ENCODE results near the gene MOB2. TPM values are rescaled to one million over a fixed set of nuclear protein-coding genes. Genes with fewer than 3 reads are reported as not detected.
"Not testable (repeated sequence)": the region's sequence is repeated elsewhere in the genome, so short reads cannot be mapped to it uniquely, and the experiment has no call there.

The MOB2 gene
- total and polyA plus RNA-seq, 9 of the 15 experiments (the other 6 are each of a cell fraction or from before 2014, with no cell fraction given) = 0.17 to 36.8 (median 19.2) TPM

- intact Hi-C loops (cut with micrococcal nuclease) = no loop called here
- no peaks in the 10 kb centered on the region for H3K36me3 ChIP-seq (ENCODE audit: control insufficient read depth, insufficient read depth, low read length)
- TF ChIP-seq SMAD4 (CRISPR knock-in tag; conservative IDR thresholded peaks at IDR 0.05) = no peak
- TF ChIP-seq JUNB (CRISPR knock-in tag; conservative IDR thresholded peaks at IDR 0.05) = no peak
- no peak for TF ChIP-seq E2F3 (CRISPR knock-in tag; IDR thresholded peaks at IDR 0.05)
- H3K79me2 ChIP-seq (ENCODE audit: control insufficient read depth, insufficient read depth, low read length) = no peaks in the 10 kb centered on the region
- no TSS peak for BruUV-seq (replicated peaks)
- H3K27ac ChIP-seq (ENCODE audit: extremely low read depth, low read depth, low read length) = no peak overlapping the region
- no peaks in the 10 kb centered on the region for H3K27me3 ChIP-seq (ENCODE audit: control insufficient read depth in 2 of 2, insufficient read depth in 2 of 2, low read length in 2 of 2)
- DNase-seq (ENCODE audit: extremely low read depth in 1 of 4, low spot score in 3 of 4) (no peak), ATAC-seq (no peak), FAIRE-seq (no peak)
- no peaks in the 10 kb centered on the region for H3K4me1 ChIP-seq (replicated peaks in 1 of 2; ENCODE audit: control insufficient read depth in 2 of 2, insufficient read depth in 2 of 2, low read length in 2 of 2)
- ChIA-PET POLR2A (no interaction called here), CTCF (ENCODE audit: low intra/inter-chr PET ratio) (no interaction called here)
- H4K20me1 ChIP-seq (replicated peaks; ENCODE audit: control insufficient read depth, insufficient read depth, low read length) = no peaks in the 10 kb centered on the region
- no peaks in the 10 kb centered on the region for H3K9me1 ChIP-seq (ENCODE audit: control insufficient read depth, insufficient read depth, low read length)
- 1% methylated on average over 17 of the region's 22 CpGs for WGBS (ENCODE audit: insufficient coverage, low coverage, missing lambda C conversion rate)
- H3K4me3 ChIP-seq = no peak overlapping the region
- no peaks in the 10 kb centered on the region for H3K9me3 ChIP-seq (replicated peaks; ENCODE audit: control insufficient read depth, insufficient read depth, low read depth, low read length)
- in situ Hi-C loops (cut with MboI) = no loop called here
- no peak overlapping the region for H3K4me2 ChIP-seq (ENCODE audit: insufficient read depth, low read length)
- H2AFZ ChIP-seq (ENCODE audit: low read depth, low read length) = no peak overlapping the region
- no peak overlapping the region; a peak in 1 of 4 replicates for H3K9ac ChIP-seq (ENCODE audit: insufficient read depth in 1 of 2, low read depth in 2 of 2, low read length in 2 of 2)
Observed at GRCh38 chr11:1425006-1425405, 61.6 kb downstream of the MOB2 start.

GRCh38 chr11:1423406-1423805, 63.2 kb downstream of the MOB2 start:
- FAIRE-seq; H3K27ac ChIP-seq (ENCODE audit: extremely low read depth, low read depth, low read length); H3K4me2 ChIP-seq (ENCODE audit: insufficient read depth, low read length); H3K9me3 ChIP-seq (replicated peaks; ENCODE audit: control insufficient read depth, insufficient read depth, low read depth, low read length); intact Hi-C loops (cut with micrococcal nuclease); H3K4me3 ChIP-seq; H3K79me2 ChIP-seq (ENCODE audit: control insufficient read depth, insufficient read depth, low read length); BruUV-seq (replicated peaks); H3K27me3 ChIP-seq (ENCODE audit: control insufficient read depth in 2 of 2, insufficient read depth in 2 of 2, low read length in 2 of 2); H3K9me1 ChIP-seq (ENCODE audit: control insufficient read depth, insufficient read depth, low read length); DNase-seq (ENCODE audit: extremely low read depth in 1 of 4, low spot score in 3 of 4); H4K20me1 ChIP-seq (replicated peaks; ENCODE audit: control insufficient read depth, insufficient read depth, low read length); H3K36me3 ChIP-seq (ENCODE audit: control insufficient read depth, insufficient read depth, low read length); ATAC-seq; H2AFZ ChIP-seq (ENCODE audit: low read depth, low read length); POLR2A ChIA-PET; H3K4me1 ChIP-seq (replicated peaks in 1 of 2; ENCODE audit: control insufficient read depth in 2 of 2, insufficient read depth in 2 of 2, low read length in 2 of 2); in situ Hi-C loops (cut with MboI); H3K9ac ChIP-seq (ENCODE audit: insufficient read depth in 1 of 2, low read depth in 2 of 2, low read length in 2 of 2); CTCF ChIA-PET (ENCODE audit: low intra/inter-chr PET ratio): not testable (repeated sequence)
- WGBS (ENCODE audit: insufficient coverage, low coverage, missing lambda C conversion rate) = 34% methylated on average over 5 of the region's 22 CpGs
